ENCODE results near the gene ELMO1.

ELMO1 gene

GRCh38 chr7:37368540-37368939, 80.1 kb downstream of the ELMO1 start:
- DNase-seq (ENCODE audit: low read depth in 2 of 2): no peak

- no peak for DNase-seq (ENCODE audit: low read depth in 2 of 2)
Measured at GRCh38 chr7:37367010-37367409, 81.7 kb downstream of the ELMO1 start.

DNA sequence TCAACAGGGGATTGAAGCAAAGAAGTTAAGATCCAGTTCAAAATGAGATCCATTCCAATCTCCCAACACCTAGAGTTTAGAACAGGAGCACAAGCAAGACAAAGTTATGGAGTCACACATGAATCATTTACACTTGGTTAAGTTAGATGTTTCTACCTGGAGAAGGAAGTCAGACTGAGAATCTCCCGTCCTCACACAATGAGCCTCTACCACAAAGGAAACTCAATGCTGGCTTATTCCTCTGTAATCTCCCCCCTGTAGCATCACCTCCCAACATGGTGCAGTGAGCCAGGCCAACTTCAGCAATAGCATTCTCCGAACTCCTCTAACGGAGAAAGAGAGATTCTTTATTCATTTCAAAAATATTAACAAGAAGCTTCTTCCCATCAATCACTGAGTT, 82.2 kb downstream of the ELMO1 start:
- no peak for DNase-seq (ENCODE audit: low read depth in 2 of 2)

- DNase-seq (ENCODE audit: low read depth in 2 of 2): no peak
Measured at GRCh38 chr7:37365405-37365804, 83.3 kb downstream of the ELMO1 start.

DNA sequence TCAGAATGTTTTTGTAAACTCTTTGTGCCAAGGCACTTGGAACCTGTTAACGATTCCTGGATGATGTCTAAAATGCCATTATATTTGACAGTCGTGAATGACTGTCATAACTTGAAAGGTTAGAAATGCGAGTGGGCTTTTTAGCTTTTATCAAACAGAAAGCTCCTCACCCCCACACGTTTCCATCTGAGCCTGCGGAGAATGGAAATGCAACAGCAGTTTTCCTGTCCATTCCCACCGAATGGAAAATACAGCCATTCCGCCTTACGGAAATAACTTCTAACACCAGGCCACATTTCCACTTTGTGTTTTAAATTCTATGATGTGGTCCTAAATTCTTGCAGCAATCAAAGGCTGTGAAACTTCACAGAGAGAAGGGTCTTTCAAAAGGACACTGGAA, 83.8 kb downstream of the ELMO1 start:
- no peak for DNase-seq (ENCODE audit: low read depth in 2 of 2)

- no peak for DNase-seq (ENCODE audit: low read depth in 2 of 2)
Measured at GRCh38 chr7:37363536-37364491, 84.8 kb downstream of the ELMO1 start.

GRCh38 chr7:37362802-37363201, 85.9 kb downstream of the ELMO1 start:
- no peak for DNase-seq (ENCODE audit: low read depth in 2 of 2)

DNA sequence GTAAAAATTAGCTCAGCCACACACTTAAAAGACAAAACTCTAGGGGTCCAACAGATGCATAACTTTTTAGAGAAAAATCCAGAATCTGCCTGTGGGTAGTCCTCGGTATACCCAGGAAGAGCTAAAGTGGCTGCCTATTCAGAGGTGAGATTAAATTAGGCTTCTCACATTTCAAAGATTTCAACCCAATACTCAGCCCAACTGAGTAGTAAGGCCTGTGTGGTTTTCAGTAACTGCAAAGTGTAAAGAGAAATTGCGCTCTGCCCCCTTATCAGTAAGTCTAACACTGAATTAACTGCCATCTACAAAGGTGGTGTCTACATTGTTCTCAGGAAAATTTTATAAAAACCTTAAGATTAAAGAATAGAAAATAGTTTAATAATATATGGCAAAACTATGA, 88.2 kb downstream of the ELMO1 start:
- no peak for DNase-seq (ENCODE audit: low read depth in 2 of 2)

DNA sequence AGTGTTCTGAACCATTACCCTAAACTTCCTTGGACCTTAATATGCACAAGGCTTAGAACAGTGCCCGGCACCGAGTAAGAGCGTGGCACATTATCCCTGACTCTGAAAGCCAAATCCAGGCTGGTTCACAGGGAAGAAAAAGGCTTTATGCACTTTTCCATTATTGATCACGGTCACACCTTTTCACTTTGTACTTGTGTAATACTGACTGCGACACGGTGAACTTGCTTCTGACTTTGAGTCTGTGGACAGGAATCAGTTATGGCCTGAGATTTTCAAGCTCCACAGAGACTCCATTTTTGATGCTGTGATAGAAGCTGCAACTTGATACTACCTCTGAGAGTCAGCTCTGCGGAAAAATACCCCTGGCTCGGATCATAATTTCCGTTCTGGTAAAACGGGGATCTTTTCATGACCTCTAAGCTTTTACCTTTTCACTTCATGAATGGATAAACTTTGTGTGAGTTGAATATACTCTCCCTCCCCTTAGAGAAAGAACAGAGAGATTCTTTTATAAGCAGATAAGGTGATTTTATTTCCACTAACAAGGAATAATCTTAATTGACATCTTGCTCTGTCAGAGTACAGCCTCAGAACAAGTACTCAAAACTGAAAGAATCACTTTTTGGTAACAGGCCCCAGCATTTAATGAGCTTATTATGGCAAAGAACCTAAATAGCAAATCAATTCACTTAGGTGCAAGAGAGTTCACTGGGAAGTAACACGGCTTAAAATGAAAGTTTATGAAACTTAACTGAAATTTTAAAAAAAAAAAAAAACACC, 88.8 kb downstream of the ELMO1 start:
- no peak for DNase-seq (ENCODE audit: low read depth in 2 of 2)

DNA sequence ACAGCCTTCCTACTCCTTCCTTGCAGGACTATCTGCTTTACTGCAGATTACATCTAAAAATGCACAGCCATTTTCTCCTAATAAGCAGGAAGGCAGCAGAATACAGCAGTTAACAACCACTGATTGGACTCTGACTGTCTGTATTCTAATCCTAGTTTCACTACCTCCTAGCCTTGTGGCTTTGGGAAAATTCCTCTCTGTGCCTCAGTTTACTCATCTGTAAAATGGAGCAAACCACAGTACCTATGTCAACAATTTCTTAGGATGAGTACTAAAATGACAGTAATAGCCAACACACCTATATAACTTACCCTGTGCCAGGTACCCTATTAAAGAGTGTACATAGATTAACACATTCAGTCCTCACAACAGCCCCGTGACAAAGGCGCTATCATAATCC, 89.5 kb downstream of the ELMO1 start:
- DNase-seq (ENCODE audit: low read depth in 2 of 2): no peak

- DNase-seq (ENCODE audit: low read depth in 2 of 2): no peak
Measured at GRCh38 chr7:37357637-37357996, 91.0 kb downstream of the ELMO1 start.

- DNase-seq (ENCODE audit: low read depth in 2 of 2): no peak
Measured at GRCh38 chr7:37356911-37357636, 91.6 kb downstream of the ELMO1 start.

- DNase-seq (ENCODE audit: low read depth in 2 of 2): peak; percentile 37 to 45
Measured at GRCh38 chr7:37354656-37355131, 94.0 kb downstream of the ELMO1 start.

GRCh38 chr7:37353949-37354655, 94.6 kb downstream of the ELMO1 start:
- no peak for DNase-seq (ENCODE audit: low read depth in 2 of 2)

DNA sequence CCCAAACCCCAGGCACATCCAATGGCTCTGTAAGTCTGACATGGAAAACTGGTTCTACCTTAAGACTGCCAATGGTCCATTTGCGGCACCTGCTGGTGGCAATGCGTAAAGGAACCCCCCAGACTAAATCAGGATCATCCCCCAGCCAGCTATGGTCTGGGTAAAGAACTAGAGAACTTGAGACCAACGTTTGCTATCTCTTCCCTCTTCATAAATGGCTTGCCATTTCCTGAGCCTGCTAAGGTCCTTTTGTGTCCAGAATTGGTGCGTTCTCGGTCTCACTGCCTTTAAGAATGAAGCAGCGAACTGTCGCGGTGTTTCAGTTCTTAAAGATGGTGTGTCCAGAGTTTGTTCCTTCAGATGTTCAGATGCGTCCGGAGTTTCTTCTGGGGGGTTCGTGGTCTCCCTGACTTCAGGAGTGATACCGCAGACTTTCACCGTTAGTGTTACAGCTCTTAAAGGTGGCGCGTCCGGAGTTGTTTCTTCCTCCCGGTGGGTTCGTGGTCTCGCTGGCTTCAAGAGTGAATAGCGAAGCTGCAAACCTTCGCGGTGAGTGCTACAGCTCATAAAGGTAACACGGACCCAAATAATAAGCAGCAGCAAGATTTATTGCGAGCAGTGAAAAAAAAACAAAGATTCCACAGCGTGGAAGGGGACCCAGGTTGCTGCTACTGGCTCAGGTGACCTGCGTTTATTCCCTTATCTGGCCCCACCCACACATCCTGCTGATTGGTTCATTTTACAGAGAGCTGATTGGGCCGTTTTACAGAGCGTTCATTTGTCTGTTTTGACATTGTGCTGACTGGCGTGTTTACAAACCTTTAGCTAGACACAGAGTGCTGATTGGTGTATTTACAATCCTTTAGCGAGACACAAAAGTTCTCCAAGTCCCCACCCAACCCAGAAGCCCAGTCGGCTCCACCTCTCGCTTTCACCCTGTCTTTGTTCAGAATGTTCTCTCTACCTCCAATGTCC, 95.4 kb downstream of the ELMO1 start:
- DNase-seq (ENCODE audit: low read depth in 2 of 2): peak; percentile 53 to 62

DNA sequence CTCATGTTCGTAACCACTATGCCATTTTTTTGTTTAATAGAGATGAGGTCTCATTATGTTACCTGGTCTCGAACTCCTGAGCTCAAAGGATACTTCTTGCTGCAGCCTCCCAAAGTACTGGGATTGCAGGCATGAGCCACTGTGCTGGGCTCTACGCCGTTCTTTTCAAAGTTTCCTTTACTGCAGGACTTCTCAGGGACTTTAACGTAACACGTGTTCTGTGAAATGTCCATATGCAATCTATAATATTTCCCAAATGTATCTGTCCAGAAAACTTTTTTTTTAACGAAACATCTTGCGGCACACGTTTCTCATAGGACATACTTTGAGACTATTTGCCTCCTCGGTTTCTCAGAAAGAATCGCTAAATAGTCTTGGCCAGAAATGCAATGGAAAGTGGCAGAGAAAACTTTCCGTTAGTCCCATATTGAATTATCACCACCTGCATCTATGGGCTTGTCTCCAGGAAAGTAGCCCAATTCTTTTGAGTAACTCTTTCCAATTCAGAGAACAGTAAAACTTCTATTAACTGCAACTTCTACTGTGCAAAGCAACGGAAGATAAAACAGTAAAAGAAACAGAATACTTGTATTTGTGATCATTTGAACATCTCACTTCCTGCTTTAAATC, 96.3 kb downstream of the ELMO1 start:
- DNase-seq (ENCODE audit: low read depth in 2 of 2): no peak

GRCh38 chr7:37351716-37352115, 96.9 kb downstream of the ELMO1 start:
- DNase-seq (ENCODE audit: low read depth in 2 of 2): no peak

DNA sequence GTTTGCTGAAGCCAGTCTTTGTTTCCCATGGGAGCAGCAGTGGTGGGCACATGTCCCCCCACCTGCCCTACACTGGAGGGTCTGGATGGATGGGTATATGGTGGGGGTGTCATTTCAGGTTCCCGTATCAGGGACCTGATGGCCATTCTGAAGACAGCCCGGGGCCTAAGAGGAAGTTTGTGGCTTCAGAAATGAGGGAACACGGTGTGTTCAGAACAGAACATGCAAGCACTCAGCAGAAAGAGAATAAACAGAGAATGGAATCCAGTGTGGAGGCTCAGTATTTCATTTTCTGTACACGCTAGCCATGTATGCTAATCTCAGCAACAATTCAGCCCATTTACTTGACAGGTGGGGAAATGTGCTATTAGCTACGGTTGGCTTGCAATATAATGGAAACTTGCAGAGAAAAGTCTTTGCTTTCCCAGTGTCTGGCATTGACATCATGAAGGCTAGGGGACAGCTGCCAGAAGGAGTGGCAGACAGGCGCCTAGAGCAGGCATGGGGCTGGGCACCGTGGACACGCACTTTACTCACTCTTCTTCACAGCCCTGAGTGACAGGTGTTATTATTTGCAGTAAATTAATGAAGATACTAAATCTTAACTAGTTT, 98.6 kb downstream of the ELMO1 start:
- no peak for DNase-seq (ENCODE audit: low read depth in 2 of 2)

GRCh38 chr7:37348982-37349381, 99.7 kb downstream of the ELMO1 start:
- DNase-seq (ENCODE audit: low read depth in 2 of 2): no peak

Data from stimulated activated CD4-positive, alpha-beta T cell treated with anti-CD3 and anti-CD28 coated beads, Interleukin-1b, Interleukin-23, amount 100 ng/mL, for 4 hours (primary cell).